Activated naive CD8-positive, alpha-beta T cell treated with anti-CD3 and anti-CD28 coated beads, Interleukin-2, amount 50 U/mL, for 16 hours (primary cell): ENCODE measurements around the gene NLRC5.

ENCODE experiments used
- DNase-seq: peaks from one replicate; pipeline ENCODE4 v3.0.0-alpha.2; 2020; ENCODE audit warnings: low read depth, low spot score

The NLRC5 gene

GRCh38 chr16:57025941-57026777 lies 36.8 kb downstream of the NLRC5 start:
- DNase-seq = no peak

- DNase-seq = no peak
Measured at GRCh38 chr16:57026778-57027062, 37.4 kb downstream of the NLRC5 start.

- no peak for DNase-seq
Measured at GRCh38 chr16:57027067-57027466, 37.7 kb downstream of the NLRC5 start.

- no peak for DNase-seq
Measured at GRCh38 chr16:57028086-57028485, 38.7 kb downstream of the NLRC5 start.

GRCh38 chr16:57029161-57030160 lies 40.1 kb downstream of the NLRC5 start:
- no peak for DNase-seq

- no peak for DNase-seq
Measured at GRCh38 chr16:57030346-57030902, 41.1 kb downstream of the NLRC5 start.

- no peak for DNase-seq
Measured at GRCh38 chr16:57031156-57031555, 41.8 kb downstream of the NLRC5 start.

GRCh38 chr16:57032346-57032745 lies 43.0 kb downstream of the NLRC5 start:
- DNase-seq = no peak

GRCh38 chr16:57032931-57033330 lies 43.6 kb downstream of the NLRC5 start:
- no peak for DNase-seq

GRCh38 chr16:57036315-57036714 lies 47.0 kb downstream of the NLRC5 start:
- no peak for DNase-seq

GRCh38 chr16:57036945-57037344 lies 47.6 kb downstream of the NLRC5 start:
- no peak for DNase-seq

- no peak for DNase-seq
Measured at GRCh38 chr16:57038166-57038565, 48.8 kb downstream of the NLRC5 start.

- DNase-seq = no peak
Measured at GRCh38 chr16:57039148-57039812, 49.9 kb downstream of the NLRC5 start.

- peak; percentile 80 for DNase-seq
Measured at GRCh38 chr16:57041182-57042156, 52.1 kb downstream of the NLRC5 start.

- peak; percentile 66 for DNase-seq
Measured at GRCh38 chr16:57042157-57043111, 53.1 kb downstream of the NLRC5 start.

GRCh38 chr16:57043248-57043647 lies 53.9 kb downstream of the NLRC5 start:
- DNase-seq = no peak

GRCh38 chr16:57044931-57045693 lies 55.8 kb downstream of the NLRC5 start:
- no peak for DNase-seq

GRCh38 chr16:57045694-57046381 lies 56.5 kb downstream of the NLRC5 start:
- no peak for DNase-seq
